H1 (cell line): ENCODE data around the gene SIX4.

Experiments
- ASH2L ChIP-seq: fragments of 200-600, 300-600 bp; sonication (generic); IDR thresholded peaks from one replicate; pipeline ENCODE4 v1.7.1; 2017; ENCODE audit warnings: low read length
- CHD1 ChIP-seq: IDR thresholded peaks from 2 replicates; pipeline ENCODE4 v1.6.1; 2012; ENCODE audit warnings: low read depth, low read length, improper control_type of control experiment
- CTCF ChIP-seq, 3 experiments: IDR thresholded peaks; 1 replicate in 2 of 3; 2 replicates in 1 of 3; pipeline versions ENCODE4 v1.5.1 to v1.6.1; 2011; ENCODE audit warnings: low read length in 3 of 3, mild to moderate bottlenecking in 3 of 3, inconsistent platforms in 2 of 3, low read depth in 1 of 3, moderate library complexity in 1 of 3; ENCODE audit not compliant: insufficient read depth in 1 of 3; ENCODE audit errors: control extremely low read depth in 1 of 3
- EZH2 ChIP-seq: fragments of 200-600 bp; sonication (generic); IDR thresholded peaks from 2 replicates; pipeline ENCODE4 v1.7.1; 2012; ENCODE audit warnings: low read depth, mild to moderate bottlenecking, moderate library complexity, low read length, inconsistent platforms; ENCODE audit not compliant: severe bottlenecking
- JUN ChIP-seq: IDR thresholded peaks from 2 replicates; pipeline ENCODE4 v1.6.1; 2011; ENCODE audit warnings: low read depth, mild to moderate bottlenecking, improper control_type of control experiment, low read length
- MAFK ChIP-seq: IDR thresholded peaks from 2 replicates; pipeline ENCODE4 v1.6.1; 2012; ENCODE audit warnings: low read depth, mild to moderate bottlenecking, improper control_type of control experiment, low read length
- POU5F1 ChIP-seq: IDR thresholded peaks from 2 replicates; pipeline ENCODE4 v1.6.1; 2011; ENCODE audit warnings: low read depth, mild to moderate bottlenecking, low read length, moderate library complexity
- RNF2 ChIP-seq: fragments of 200-900, 300-1000 bp; sonication (generic); IDR thresholded peaks from 2 replicates; pipeline ENCODE4 v1.7.1; 2016; ENCODE audit warnings: borderline replicate concordance, low read depth, mild to moderate bottlenecking, antibody characterized with exemption, low read length; ENCODE audit not compliant: poor library complexity, severe bottlenecking; ENCODE audit errors: missing control alignments
- SIX5 ChIP-seq: IDR thresholded peaks from 2 replicates; pipeline ENCODE4 v1.6.1; 2011; ENCODE audit warnings: mild to moderate bottlenecking, low read depth, low read length
- SP1 ChIP-seq: IDR thresholded peaks from 2 replicates; pipeline ENCODE4 v1.6.1; 2011; ENCODE audit warnings: low read depth, low read length
- SP2 ChIP-seq: IDR thresholded peaks from 2 replicates; pipeline ENCODE4 v1.6.1; 2012; ENCODE audit warnings: mild to moderate bottlenecking, low read length, inconsistent platforms

DNA sequence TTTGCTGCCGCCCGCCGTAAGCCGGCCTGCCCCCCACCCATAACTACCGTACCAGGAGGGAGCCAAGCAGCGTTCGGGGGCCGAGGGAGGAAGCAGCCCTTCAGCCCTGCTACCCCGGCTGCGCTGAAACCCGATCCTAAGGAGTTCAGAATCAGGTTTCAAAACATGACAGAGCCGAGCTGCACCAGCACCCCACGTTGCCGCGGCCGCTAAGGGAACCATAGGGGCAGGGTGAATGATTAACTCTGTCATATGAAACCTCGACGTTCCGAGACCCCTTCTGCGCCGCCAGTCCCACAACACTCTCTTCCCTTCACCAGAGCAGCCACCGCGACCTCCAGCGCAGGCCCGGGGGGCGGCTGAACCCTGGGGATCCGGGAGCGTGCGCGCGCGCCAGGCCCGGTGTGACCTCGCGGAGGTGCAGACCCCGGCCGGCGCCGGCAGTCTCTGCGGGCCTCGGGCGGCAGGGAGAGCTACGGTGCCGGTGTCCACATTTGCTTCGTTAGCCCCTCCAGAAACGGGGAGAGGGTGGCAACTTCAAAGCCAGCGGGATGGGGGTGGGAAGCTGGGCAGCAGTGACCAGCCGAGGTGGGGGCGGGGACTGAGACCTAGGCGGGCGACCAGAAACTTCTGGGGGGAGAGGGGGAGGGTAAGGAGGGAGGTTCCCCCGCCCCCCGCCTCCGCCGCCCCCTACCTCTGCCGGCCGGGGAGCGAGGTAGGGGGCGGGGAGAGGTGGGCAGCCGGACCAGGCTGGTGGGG, 1.6 kb downstream of the SIX4 start:
- TF ChIP-seq JUN (no peak), CHD1 (no peak), CTCF (IDR thresholded peaks at IDR 0.05; ENCODE audit: control extremely low read depth in 1 of 3, insufficient read depth in 1 of 3, low read depth in 1 of 3, low read length in 3 of 3) (no peak), ASH2L (no peak), RNF2 (no peak), SIX5 (no peak), EZH2 (peak; percentile 34), SP2 (no peak), POU5F1 (no peak), MAFK (no peak), SP1 (no peak)
